C4-2B (cell line): Measurements from ENCODE around the gene MEP1B.

ENCODE experiments used
- H3K27ac ChIP-seq: fragments of 450-650 bp; 2 replicates; pipeline ENCODE4 v1.5.1; 2017
- CTCF ChIP-seq: fragments of 450-650 bp; conservative IDR thresholded peaks from 2 replicates; pipeline ENCODE4 v1.5.1; 2017; ENCODE audit warnings: mild to moderate bottlenecking
- ZFX ChIP-seq: fragments of 450-650 bp; IDR thresholded peaks from 2 replicates; pipeline ENCODE4 v1.6.1; 2017

Gene MEP1B

GRCh38 chr18:32267463-32267862 lies 77.6 kb downstream of the MEP1B start:
- H3K27ac ChIP-seq: no peak overlapping the region
- TF ChIP-seq CTCF: no peak
- TF ChIP-seq ZFX: no peak
